IMR-90 (cell line): Measurements from ENCODE around the gene UBE3A. TPM values are rescaled to one million over a fixed set of nuclear protein-coding genes. Genes with fewer than 3 reads are reported as not detected.
A peak's percentile ranks its signal among the peaks of the same experiment; 100 is the strongest.

ENCODE experiments used
- ATAC-seq: fragments of 200-7000 bp; cut with Tn5 transposase; 2 replicates; pipeline ENCODE4 v1.9.1; 2020; ENCODE audit warnings: low read depth, mild to moderate bottlenecking, moderate library complexity
- BruUV-seq: library from RNA; stranded (reverse); fragments of 400-500 nt; replicated peaks from 2 replicates; lab custom pipeline; 2021; lab: Mats Ljungman, UMichigan
- CTCF ChIA-PET: fragments of 300-600 bp; formaldehyde crosslinking; extraction: SDS; loops from one replicate; lab custom pipeline; 2021; ENCODE audit warnings: antibody characterized with exemption; lab: Yijun Ruan, JAX
- POLR2A ChIA-PET: fragments of 300-600 bp; sonication (Branson Sonifier 250); formaldehyde crosslinking; loops from one replicate; lab custom pipeline; 2022; ENCODE audit warnings: antibody characterized with exemption; ENCODE audit not compliant: unreplicated experiment; lab: Charles Lee
- DNase-seq: peaks from one replicate; pipeline ENCODE4 v3.0.0; 2013
- H2AFZ ChIP-seq: replicated peaks from 2 replicates; pipeline ENCODE3; 2013; ENCODE audit warnings: low read length, mild to moderate bottlenecking; ENCODE audit not compliant: poor library complexity
- H2AK5ac ChIP-seq: 2 replicates; pipeline ENCODE4 v1.6.1; 2013; ENCODE audit warnings: low read depth, low read length, inconsistent platforms
- H2AK9ac ChIP-seq: replicated peaks from 2 replicates; pipeline ENCODE3; 2013; ENCODE audit warnings: mild to moderate bottlenecking, low read depth, low read length, moderate library complexity; ENCODE audit not compliant: poor library complexity
- H2BK120ac ChIP-seq: 2 replicates; pipeline ENCODE4 v1.6.1; 2013; ENCODE audit warnings: low read depth, low read length, inconsistent platforms
- H2BK15ac ChIP-seq: 3 replicates; pipeline ENCODE4 v1.6.1; 2013; ENCODE audit warnings: low read depth, low read length, inconsistent platforms
- H2BK20ac ChIP-seq: 2 replicates; pipeline ENCODE4 v1.6.1; 2013; ENCODE audit warnings: low read depth, mild to moderate bottlenecking, inconsistent platforms, low read length, moderate library complexity
- H2BK5ac ChIP-seq: 2 replicates; pipeline ENCODE4 v1.6.1; 2013; ENCODE audit warnings: mild to moderate bottlenecking, low read depth, low read length, inconsistent platforms; ENCODE audit not compliant: poor library complexity, severe bottlenecking
- H3K14ac ChIP-seq: replicated peaks from 2 replicates; pipeline ENCODE4 v1.6.1; 2013; ENCODE audit warnings: low read depth, low read length, inconsistent platforms
- H3K18ac ChIP-seq: 2 replicates; pipeline ENCODE4 v1.6.1; 2013; ENCODE audit warnings: low read depth, low read length, control low read depth
- H3K23ac ChIP-seq: 2 replicates; pipeline ENCODE4 v1.6.1; 2013; ENCODE audit warnings: low read depth, low read length, inconsistent platforms
- H3K27ac ChIP-seq: 2 replicates; pipeline ENCODE4 v1.5.1; 2013; ENCODE audit warnings: mild to moderate bottlenecking, control low read depth, low read length; ENCODE audit not compliant: insufficient read depth
- H3K27me3 ChIP-seq: 2 replicates; pipeline ENCODE4 v1.6.1; 2013; ENCODE audit warnings: low read length; ENCODE audit not compliant: control insufficient read depth, insufficient read depth
- H3K36me3 ChIP-seq: 2 replicates; pipeline ENCODE4 v1.6.1; 2013; ENCODE audit warnings: low read length, mixed read lengths; ENCODE audit not compliant: control insufficient read depth, insufficient read depth
- H3K4ac ChIP-seq: 2 replicates; pipeline ENCODE4 v1.6.1; 2013; ENCODE audit warnings: low read depth, low read length, inconsistent platforms
- H3K4me1 ChIP-seq: 2 replicates; pipeline ENCODE4 v1.6.1; 2013; ENCODE audit warnings: low read length, mixed read lengths; ENCODE audit not compliant: control insufficient read depth, insufficient read depth
- H3K4me2 ChIP-seq: 2 replicates; pipeline ENCODE4 v1.6.1; 2013; ENCODE audit warnings: low read depth, mild to moderate bottlenecking, control low read depth, low read length, moderate library complexity
- H3K4me3 ChIP-seq: 2 replicates; pipeline ENCODE4 v1.5.1; 2013; ENCODE audit warnings: low read depth, mild to moderate bottlenecking, control low read depth, low read length, moderate library complexity; ENCODE audit not compliant: insufficient read depth
- H3K56ac ChIP-seq: 2 replicates; pipeline ENCODE4 v1.6.1; 2013; ENCODE audit warnings: low read length, inconsistent platforms; ENCODE audit not compliant: insufficient read depth; ENCODE audit errors: extremely low read depth
- H3K79me1 ChIP-seq, 2 experiments: 2 replicates each; pipeline ENCODE4 v1.6.1; 2013; ENCODE audit warnings: low read length in 2 of 2, inconsistent platforms in 1 of 2, low read depth in 1 of 2
- H3K9ac ChIP-seq: 2 replicates; pipeline ENCODE4 v1.6.1; 2013; ENCODE audit warnings: low read depth, low read length, control low read depth
- H3K9me1 ChIP-seq: 2 replicates; pipeline ENCODE4 v1.6.1; 2013; ENCODE audit warnings: low read length, inconsistent platforms; ENCODE audit not compliant: insufficient read depth
- H3K9me3 ChIP-seq: 2 replicates; pipeline ENCODE4 v1.6.1; 2013; ENCODE audit warnings: low read length; ENCODE audit not compliant: control insufficient read depth, insufficient read depth
- H4K20me1 ChIP-seq: 2 replicates; pipeline ENCODE4 v1.6.1; 2013; ENCODE audit warnings: low read length, inconsistent platforms; ENCODE audit not compliant: insufficient read depth
- H4K5ac ChIP-seq: 2 replicates; pipeline ENCODE4 v1.6.1; 2013; ENCODE audit warnings: mild to moderate bottlenecking, low read depth, low read length, control low read depth
- H4K8ac ChIP-seq, 2 experiments: 2 replicates each; pipeline ENCODE4 v1.6.1; 2013; ENCODE audit warnings: low read depth in 2 of 2, low read length in 2 of 2, control low read depth in 1 of 2, inconsistent platforms in 1 of 2
- H4K91ac ChIP-seq: 2 replicates; pipeline ENCODE4 v1.6.1; 2013; ENCODE audit warnings: low read depth, low read length, inconsistent platforms; ENCODE audit not compliant: insufficient read depth
- BHLHE40 ChIP-seq: fragments of 150-350 bp; IDR thresholded peaks from 2 replicates; pipeline ENCODE4 v1.6.1; 2016; ENCODE audit warnings: mild to moderate bottlenecking, low read depth, low read length
- SMC3 ChIP-seq: fragments of 150-350 bp; IDR thresholded peaks from 2 replicates; pipeline ENCODE4 v1.6.1; 2016; ENCODE audit warnings: low read depth, mild to moderate bottlenecking, antibody characterized with exemption, low read length, moderate library complexity
- WGBS, 2 experiments: methylation state at CpG; one replicate each; pipeline versions ENCODE4 v1.1.5 to v1.1.7; 2013; ENCODE audit warnings: missing lambda C conversion rate in 2 of 2; ENCODE audit not compliant: insufficient read length in 1 of 2; ENCODE audit errors: extremely low coverage in 2 of 2; 5-methylcytosine and 5-hydroxymethylcytosine counted together
- dilution Hi-C: fragments of 300-500 bp; cut with HindIII; formaldehyde crosslinking; loops from one replicate; pipeline ENCODE4 v1.14.3; 2018; ENCODE audit warnings: low sequenced_read_pairs; ENCODE audit not compliant: unreplicated experiment
- in situ Hi-C: fragments of 300-500 bp; cut with MboI; formaldehyde crosslinking; loops from 3 replicates; pipeline ENCODE4 v1.14.3; 2019; ENCODE audit warnings: low sequenced_read_pairs, inconsistent platforms, mixed read lengths
- intact Hi-C: fragments of 100-400 bp; cut with micrococcal nuclease; formaldehyde crosslinking; loops from 2 replicates; pipeline ENCODE4 v1.10.0; 2022
- polyA plus RNA-seq, 3 experiments: library from polyadenylated mRNA; depleted of rRNA; stranded (reverse); fragments of >200 nt; gene quantifications; 2 replicates each; pipeline ENCODE4 v1.2.3, GENCODE V29; 2012; ENCODE audit warnings: low replicate concordance in 1 of 3
- total RNA-seq: library from RNA; depleted of rRNA; stranded (reverse); fragments of >200 nt; gene quantifications from 2 replicates; pipeline ENCODE4 v1.2.3, GENCODE V29; 2012
- TF ChIP-seq, protein P1 (sequence below): fragments of 150-350 bp; IDR thresholded peaks from 2 replicates; pipeline ENCODE4 v1.6.1; 2017; ENCODE audit warnings: mild to moderate bottlenecking, antibody characterized with exemption, low read length, low read depth
- TF ChIP-seq, protein P2 (sequence below): conservative IDR thresholded peaks from 2 replicates; pipeline ENCODE4 v1.5.1; 2012; ENCODE audit warnings: mild to moderate bottlenecking, low read depth, low read length, improper control_type of control experiment

UBE3A gene
- total and polyA plus RNA-seq, 2 of the 4 experiments (the other 2 are of a cell fraction) = 19.3 to 53.2 TPM

GRCh38 chr15:25325187-25325586 is 113.6 kb downstream of the UBE3A start:
- CTCF ChIA-PET = no interaction called here
- no CpG with 5 or more reads among the region's 1 CpG for WGBS, 2 experiments
- H3K27ac ChIP-seq = no peak overlapping the region
- no peaks in the 10 kb centered on the region for H3K9me1 ChIP-seq
- dilution Hi-C loops = no loop called here
- no peak overlapping the region for H4K91ac ChIP-seq
- no peak overlapping the region for H3K18ac ChIP-seq
- no peaks in the 10 kb centered on the region for H4K20me1 ChIP-seq
- TF ChIP-seq BHLHE40 = no peak
- no peak for TF ChIP-seq SMC3
- TF ChIP-seq, protein P1, sequence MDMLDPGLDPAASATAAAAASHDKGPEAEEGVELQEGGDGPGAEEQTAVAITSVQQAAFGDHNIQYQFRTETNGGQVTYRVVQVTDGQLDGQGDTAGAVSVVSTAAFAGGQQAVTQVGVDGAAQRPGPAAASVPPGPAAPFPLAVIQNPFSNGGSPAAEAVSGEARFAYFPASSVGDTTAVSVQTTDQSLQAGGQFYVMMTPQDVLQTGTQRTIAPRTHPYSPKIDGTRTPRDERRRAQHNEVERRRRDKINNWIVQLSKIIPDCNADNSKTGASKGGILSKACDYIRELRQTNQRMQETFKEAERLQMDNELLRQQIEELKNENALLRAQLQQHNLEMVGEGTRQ = no peak
- TF ChIP-seq, protein P2, sequence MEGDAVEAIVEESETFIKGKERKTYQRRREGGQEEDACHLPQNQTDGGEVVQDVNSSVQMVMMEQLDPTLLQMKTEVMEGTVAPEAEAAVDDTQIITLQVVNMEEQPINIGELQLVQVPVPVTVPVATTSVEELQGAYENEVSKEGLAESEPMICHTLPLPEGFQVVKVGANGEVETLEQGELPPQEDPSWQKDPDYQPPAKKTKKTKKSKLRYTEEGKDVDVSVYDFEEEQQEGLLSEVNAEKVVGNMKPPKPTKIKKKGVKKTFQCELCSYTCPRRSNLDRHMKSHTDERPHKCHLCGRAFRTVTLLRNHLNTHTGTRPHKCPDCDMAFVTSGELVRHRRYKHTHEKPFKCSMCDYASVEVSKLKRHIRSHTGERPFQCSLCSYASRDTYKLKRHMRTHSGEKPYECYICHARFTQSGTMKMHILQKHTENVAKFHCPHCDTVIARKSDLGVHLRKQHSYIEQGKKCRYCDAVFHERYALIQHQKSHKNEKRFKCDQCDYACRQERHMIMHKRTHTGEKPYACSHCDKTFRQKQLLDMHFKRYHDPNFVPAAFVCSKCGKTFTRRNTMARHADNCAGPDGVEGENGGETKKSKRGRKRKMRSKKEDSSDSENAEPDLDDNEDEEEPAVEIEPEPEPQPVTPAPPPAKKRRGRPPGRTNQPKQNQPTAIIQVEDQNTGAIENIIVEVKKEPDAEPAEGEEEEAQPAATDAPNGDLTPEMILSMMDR = no peak
- H3K4me1 ChIP-seq = no peaks in the 10 kb centered on the region
- ATAC-seq (peak; percentile 80), DNase-seq (no peak)
- no peaks in the 10 kb centered on the region for H3K9me3 ChIP-seq
- H3K14ac ChIP-seq = no peak overlapping the region
- H4K5ac ChIP-seq = no peak overlapping the region
- no peak overlapping the region for H3K56ac ChIP-seq
- no peak overlapping the region for H4K8ac ChIP-seq
- POLR2A ChIA-PET = no interaction called here
- H3K23ac ChIP-seq = no peak overlapping the region
- H3K9ac ChIP-seq = no peak overlapping the region
- H3K79me1 ChIP-seq = no peaks in the 10 kb centered on the region
- in situ Hi-C loops = no loop called here
- no peak overlapping the region for H2AK9ac ChIP-seq
- H2BK5ac ChIP-seq = no peak overlapping the region
- no peak overlapping the region for H3K4ac ChIP-seq
- no peak overlapping the region for H2AK5ac ChIP-seq
- H3K4me2 ChIP-seq = no peak overlapping the region
- H2BK20ac ChIP-seq = no peak overlapping the region
- H3K4me3 ChIP-seq = no peak overlapping the region
- peaks cover 2% of the 10 kb centered on the region for H3K36me3 ChIP-seq
- H2BK15ac ChIP-seq = no peak overlapping the region
- no peaks in the 10 kb centered on the region for H3K27me3 ChIP-seq
- H2AFZ ChIP-seq = no peak overlapping the region
- H2BK120ac ChIP-seq = no peak overlapping the region
- BruUV-seq = no TSS peak
- intact Hi-C loops = loop anchor here (5.0 kb wide), 1 partner anchor 112 kb away; the partner anchor contains the start of gene UBE3A
